HEK293 (cell line): Measurements from ENCODE around the gene PMP22.

Experiments
- CTCF ChIA-PET: fragments of 350-600 bp; formaldehyde crosslinking; extraction: SDS; loops from one replicate; lab custom pipeline; 2021; ENCODE audit warnings: antibody characterized with exemption; lab: Yijun Ruan, JAX
- POLR2A ChIA-PET: fragments of 300-600 bp; formaldehyde crosslinking; extraction: SDS; loops from one replicate; lab custom pipeline; 2020; ENCODE audit warnings: antibody characterized with exemption, inconsistent platforms; lab: Yijun Ruan, JAX
- H3K27ac ChIP-seq: fragments of 200-500 bp; sonication (Bioruptor generic); 2 replicates; pipeline ENCODE4 v1.5.1; 2014; ENCODE audit warnings: low read depth, low read length, control low read depth, inconsistent platforms; ENCODE audit errors: extremely low read depth
- H3K36me3 ChIP-seq, 2 experiments: fragments of 200-500 bp in 1 of 2; sonication (Bioruptor generic) in 1 of 2; 1 replicate in 1 of 2; 2 replicates in 1 of 2; pipeline ENCODE4 v1.5.1; 2014 to 2017; ENCODE audit warnings: inconsistent platforms in 2 of 2, low read length in 2 of 2; ENCODE audit not compliant: control insufficient read depth in 2 of 2, insufficient read depth in 1 of 2
- H3K4me1 ChIP-seq: fragments of 200-500 bp; sonication (Bioruptor generic); 2 replicates; pipeline ENCODE4 v1.5.1; 2014; ENCODE audit warnings: mild to moderate bottlenecking, low read length, inconsistent platforms; ENCODE audit not compliant: control insufficient read depth, insufficient read depth
- H3K4me3 ChIP-seq: 2 replicates; pipeline ENCODE4 v1.5.1; 2011; ENCODE audit warnings: low read depth, mild to moderate bottlenecking, control low read depth, low read length, moderate library complexity
- H3K9me3 ChIP-seq: fragments of 200-500 bp; sonication (Bioruptor generic); 2 replicates; pipeline ENCODE4 v1.5.1; 2014; ENCODE audit warnings: low read depth, low read length, inconsistent platforms; ENCODE audit not compliant: control insufficient read depth, insufficient read depth
- BCL11B ChIP-seq: fragments of 450-650 bp; formaldehyde crosslinking; IDR thresholded peaks from 2 replicates; pipeline ENCODE4 v1.5.1; 2016; ENCODE audit warnings: low read depth, missing biosample characterization, missing genetic modification characterization
- GLI4 ChIP-seq: fragments of 450-650 bp; formaldehyde crosslinking; IDR thresholded peaks from 2 replicates; pipeline ENCODE4 v1.5.1; 2016; ENCODE audit warnings: missing biosample characterization, missing genetic modification characterization
- HIC1 ChIP-seq: fragments of 450-650 bp; formaldehyde crosslinking; IDR thresholded peaks from 2 replicates; pipeline ENCODE4 v1.5.1; 2016; ENCODE audit warnings: missing biosample characterization, missing genetic modification characterization
- HOXA7 ChIP-seq: sonication (generic); formaldehyde crosslinking; IDR thresholded peaks from 2 replicates; pipeline ENCODE4 v1.8.1; 2022; ENCODE audit warnings: missing genetic modification reagents, borderline replicate concordance
- KLF16 ChIP-seq: fragments of 450-650 bp; formaldehyde crosslinking; IDR thresholded peaks from 2 replicates; pipeline ENCODE4 v1.5.1; 2017; ENCODE audit warnings: missing biosample characterization, missing genetic modification characterization
- MYNN ChIP-seq: fragments of 450-650 bp; formaldehyde crosslinking; IDR thresholded peaks from 2 replicates; pipeline ENCODE4 v1.5.1; 2016; ENCODE audit warnings: missing biosample characterization, missing genetic modification characterization, borderline replicate concordance
- MZF1 ChIP-seq: fragments of 450-650 bp; formaldehyde crosslinking; IDR thresholded peaks from 2 replicates; pipeline ENCODE4 v1.5.1; 2017; ENCODE audit warnings: missing biosample characterization, missing genetic modification characterization, borderline replicate concordance
- SALL2 ChIP-seq: fragments of 450-650 bp; formaldehyde crosslinking; IDR thresholded peaks from 2 replicates; pipeline ENCODE4 v1.5.0; 2017; ENCODE audit warnings: missing biosample characterization, mild to moderate bottlenecking, missing genetic modification characterization, borderline replicate concordance
- SCRT2 ChIP-seq: fragments of 450-650 bp; formaldehyde crosslinking; IDR thresholded peaks from 2 replicates; pipeline ENCODE4 v1.5.1; 2016; ENCODE audit warnings: missing biosample characterization, missing genetic modification characterization
- ZIC2 ChIP-seq: fragments of 450-650 bp; formaldehyde crosslinking; IDR thresholded peaks from 2 replicates; pipeline ENCODE4 v1.5.1; 2016; ENCODE audit warnings: missing biosample characterization, missing genetic modification characterization
- ZNF121 ChIP-seq: fragments of 450-650 bp; formaldehyde crosslinking; IDR thresholded peaks from 2 replicates; pipeline ENCODE4 v1.5.1; 2016; ENCODE audit warnings: missing biosample characterization, missing genetic modification characterization
- ZNF138 ChIP-seq: fragments of 450-650 bp; formaldehyde crosslinking; IDR thresholded peaks from 2 replicates; pipeline ENCODE4 v1.5.1; 2016; ENCODE audit warnings: missing biosample characterization, missing genetic modification characterization, borderline replicate concordance
- ZNF157 ChIP-seq: fragments of 450-650 bp; formaldehyde crosslinking; IDR thresholded peaks from 2 replicates; pipeline ENCODE4 v1.5.1; 2016; ENCODE audit warnings: missing biosample characterization, missing genetic modification characterization
- ZNF16 ChIP-seq: fragments of 450-650 bp; formaldehyde crosslinking; IDR thresholded peaks from 2 replicates; pipeline ENCODE4 v1.5.1; 2016; ENCODE audit warnings: low read depth, missing biosample characterization, missing genetic modification characterization
- ZNF26 ChIP-seq: fragments of 450-650 bp; formaldehyde crosslinking; IDR thresholded peaks from 2 replicates; pipeline ENCODE4 v1.5.1; 2016; ENCODE audit warnings: missing biosample characterization, missing genetic modification characterization
- ZNF341 ChIP-seq: fragments of 450-650 bp; formaldehyde crosslinking; IDR thresholded peaks from 2 replicates; pipeline ENCODE4; 2016; ENCODE audit warnings: low read depth, missing biosample characterization, missing genetic modification characterization
- ZNF354C ChIP-seq: fragments of 450-650 bp; formaldehyde crosslinking; IDR thresholded peaks from 2 replicates; pipeline ENCODE4 v1.5.1; 2016; ENCODE audit warnings: missing biosample characterization, missing genetic modification characterization, low read depth, borderline replicate concordance
- ZNF362 ChIP-seq: fragments of 450-650 bp; formaldehyde crosslinking; IDR thresholded peaks from 2 replicates; pipeline ENCODE4 v1.5.1; 2016; ENCODE audit warnings: missing biosample characterization, missing genetic modification characterization
- ZNF391 ChIP-seq: fragments of 450-650 bp; formaldehyde crosslinking; IDR thresholded peaks from 2 replicates; pipeline ENCODE4 v1.5.1; 2016; ENCODE audit warnings: low read depth, missing biosample characterization, missing genetic modification characterization, borderline replicate concordance
- ZNF473 ChIP-seq: fragments of 450-650 bp; formaldehyde crosslinking; IDR thresholded peaks from 2 replicates; pipeline ENCODE4 v1.5.1; 2017; ENCODE audit warnings: missing biosample characterization, missing genetic modification characterization
- ZNF548 ChIP-seq: fragments of 450-650 bp; formaldehyde crosslinking; IDR thresholded peaks from 2 replicates; pipeline ENCODE4 v1.5.1; 2016; ENCODE audit warnings: missing biosample characterization, missing genetic modification characterization
- ZNF596 ChIP-seq: fragments of 450-650 bp; IDR thresholded peaks from 2 replicates; pipeline ENCODE4 v1.5.0; 2018; ENCODE audit warnings: missing biosample characterization, mild to moderate bottlenecking, missing genetic modification characterization, moderate library complexity
- ZNF624 ChIP-seq: fragments of 450-650 bp; formaldehyde crosslinking; IDR thresholded peaks from 2 replicates; pipeline ENCODE4 v1.5.1; 2017; ENCODE audit warnings: missing biosample characterization, missing genetic modification characterization
- ZNF707 ChIP-seq: fragments of 450-650 bp; formaldehyde crosslinking; IDR thresholded peaks from 2 replicates; pipeline ENCODE4 v1.5.1; 2016; ENCODE audit warnings: missing biosample characterization, missing genetic modification characterization
- TF ChIP-seq, protein P1 (sequence below): fragments of 450-650 bp; formaldehyde crosslinking; IDR thresholded peaks from 2 replicates; pipeline ENCODE4 v1.5.1; 2017; ENCODE audit warnings: missing biosample characterization, missing genetic modification characterization
- TF ChIP-seq, protein P2 (sequence below): fragments of 450-650 bp; formaldehyde crosslinking; IDR thresholded peaks from 2 replicates; pipeline ENCODE4 v1.5.1; 2016; ENCODE audit warnings: missing biosample characterization, missing genetic modification characterization

PMP22 gene

GRCh38 chr17:15274017-15274416, 8.9 kb upstream of the PMP22 start (continued):
- no peak for TF ChIP-seq ZNF26
- TF ChIP-seq HOXA7 (CRISPR knock-in tag) = no peak
- TF ChIP-seq BCL11B = no peak
- TF ChIP-seq MYNN = no peak
- TF ChIP-seq, protein P1, sequence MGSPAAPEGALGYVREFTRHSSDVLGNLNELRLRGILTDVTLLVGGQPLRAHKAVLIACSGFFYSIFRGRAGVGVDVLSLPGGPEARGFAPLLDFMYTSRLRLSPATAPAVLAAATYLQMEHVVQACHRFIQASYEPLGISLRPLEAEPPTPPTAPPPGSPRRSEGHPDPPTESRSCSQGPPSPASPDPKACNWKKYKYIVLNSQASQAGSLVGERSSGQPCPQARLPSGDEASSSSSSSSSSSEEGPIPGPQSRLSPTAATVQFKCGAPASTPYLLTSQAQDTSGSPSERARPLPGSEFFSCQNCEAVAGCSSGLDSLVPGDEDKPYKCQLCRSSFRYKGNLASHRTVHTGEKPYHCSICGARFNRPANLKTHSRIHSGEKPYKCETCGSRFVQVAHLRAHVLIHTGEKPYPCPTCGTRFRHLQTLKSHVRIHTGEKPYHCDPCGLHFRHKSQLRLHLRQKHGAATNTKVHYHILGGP (tag by site-specific recombination) = no peak
- TF ChIP-seq KLF16 = no peak

DNA sequence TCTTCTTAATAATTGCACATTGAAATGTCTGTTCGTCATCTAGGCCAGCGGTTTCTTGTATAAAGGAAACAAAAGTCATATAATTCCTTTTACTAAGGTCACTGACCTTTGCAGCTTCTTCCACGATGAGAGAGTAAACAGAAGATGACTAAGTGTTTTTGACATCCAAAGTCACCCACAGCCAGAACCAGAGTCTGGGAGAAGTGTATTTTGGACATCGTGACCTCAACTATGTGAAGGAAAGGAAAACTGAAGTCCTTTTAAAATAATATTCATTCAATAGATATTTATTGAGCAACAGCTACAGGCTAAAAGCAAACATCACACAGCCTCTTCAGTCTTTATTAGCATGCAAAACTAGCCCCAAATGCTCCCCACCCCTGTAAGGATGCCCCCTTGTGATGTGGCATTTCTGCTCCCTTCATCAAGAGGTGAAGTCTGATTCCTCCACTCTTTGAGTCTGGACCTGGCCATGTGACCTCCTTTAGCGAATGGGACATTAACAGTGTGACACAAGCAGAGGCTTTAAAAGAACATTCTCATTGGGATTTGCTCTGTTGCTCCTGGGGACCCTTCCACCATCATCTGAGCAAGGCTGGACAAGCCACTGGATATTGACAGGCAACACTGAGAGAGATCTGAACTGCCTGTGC, 8.1 kb upstream of the PMP22 start:
- CTCF ChIA-PET = interaction anchor here (0.6 kb wide), 1 partner anchor 1158 kb away, joined by 3 read pairs; no protein-coding TSS in a partner anchor
- no peaks in the 10 kb centered on the region for H3K4me1 ChIP-seq
- TF ChIP-seq ZNF707 = no peak
- TF ChIP-seq ZNF362 (tag by site-specific recombination) = no peak
- no peak for TF ChIP-seq ZIC2 (tag by site-specific recombination)
- no peak for TF ChIP-seq SALL2 (tag by site-specific recombination)
- TF ChIP-seq ZNF138 (tag by site-specific recombination) = no peak
- no peak for TF ChIP-seq GLI4
- no peak overlapping the region for H3K27ac ChIP-seq
- H3K4me3 ChIP-seq = no peak overlapping the region
- POLR2A ChIA-PET = no interaction called here
- H3K9me3 ChIP-seq = no peaks in the 10 kb centered on the region
- H3K36me3 ChIP-seq = no peaks in the 10 kb centered on the region

- Histone ChIP-seq H3K4me3 (no peak overlapping the region), H3K36me3 (no peaks in the 10 kb centered on the region), H3K27ac (no peak overlapping the region), H3K4me1 (no peaks in the 10 kb centered on the region), H3K9me3 (no peaks in the 10 kb centered on the region)
- ChIA-PET CTCF (interaction anchor here (0.7 to 0.8 kb wide), 2 partner anchors 231 to 379 kb away, joined by 3 read pairs; no protein-coding TSS in a partner anchor), POLR2A (no interaction called here)
- TF ChIP-seq ZNF354C (tag by site-specific recombination) (no peak), SCRT2 (no peak), ZNF391 (tag by site-specific recombination) (no peak), ZNF596 (tag by site-specific recombination) (no peak), ZNF548 (tag by site-specific recombination) (no peak), ZNF341 (tag by site-specific recombination) (no peak), ZNF157 (tag by site-specific recombination) (no peak), MZF1 (tag by site-specific recombination) (no peak), ZNF121 (tag by site-specific recombination) (no peak), ZNF473 (tag by site-specific recombination) (no peak), HIC1 (tag by site-specific recombination) (no peak), ZNF16 (no peak), ZNF624 (no peak)
- TF ChIP-seq, protein P1 (tag by site-specific recombination) = no peak
- TF ChIP-seq, protein P2, sequence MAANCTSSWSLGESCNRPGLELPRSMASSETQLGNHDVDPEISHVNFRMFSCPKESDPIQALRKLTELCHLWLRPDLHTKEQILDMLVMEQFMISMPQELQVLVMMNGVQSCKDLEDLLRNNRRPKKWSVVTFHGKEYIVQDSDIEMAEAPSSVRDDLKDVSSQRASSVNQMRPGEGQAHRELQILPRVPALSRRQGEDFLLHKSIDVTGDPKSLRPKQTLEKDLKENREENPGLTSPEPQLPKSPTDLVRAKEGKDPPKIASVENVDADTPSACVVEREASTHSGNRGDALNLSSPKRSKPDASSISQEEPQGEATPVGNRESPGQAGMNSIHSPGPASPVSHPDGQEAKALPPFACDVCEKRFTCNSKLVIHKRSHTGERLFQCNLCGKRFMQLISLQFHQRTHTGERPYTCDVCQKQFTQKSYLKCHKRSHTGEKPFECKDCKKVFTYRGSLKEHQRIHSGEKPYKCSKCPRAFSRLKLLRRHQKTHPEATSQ (tag by site-specific recombination) = no peak
Observed at GRCh38 chr17:15271741-15272140, 6.6 kb upstream of the PMP22 start.
